ENCODE measurements around the gene PLA2G4B. TPM values are rescaled to one million over a fixed set of nuclear protein-coding genes. Genes with fewer than 3 reads are reported as not detected.

PLA2G4B gene
- total and polyA plus RNA-seq, 9 of the 15 experiments (the other 6 are each of a cell fraction or from before 2014, with no cell fraction given): 0.07 to 6.1 (median 2.8) TPM

GRCh38 chr15:41879321-41879845 lies 40.7 kb downstream of the PLA2G4B start:
- Histone ChIP-seq H2AFZ (ENCODE audit: low read depth, low read length) (no peak overlapping the region), H3K4me2 (ENCODE audit: insufficient read depth, low read length) (no peak overlapping the region), H3K4me1 (replicated peaks in 1 of 2; ENCODE audit: control insufficient read depth in 2 of 2, insufficient read depth in 2 of 2, low read length in 2 of 2) (peaks cover 2 to 39% of the 10 kb centered on the region in 2 experiments; a peak in 3 of 5 replicates), H3K9ac (ENCODE audit: insufficient read depth in 1 of 2, low read depth in 2 of 2, low read length in 2 of 2) (peak overlapping the region in 1 of 2 experiments; percentile 17; a peak in 1 of 4 replicates), H4K20me1 (replicated peaks; ENCODE audit: control insufficient read depth, insufficient read depth, low read length) (peaks cover 16% of the 10 kb centered on the region; the same call in 1 of the 2 replicates), H3K79me2 (ENCODE audit: control insufficient read depth, insufficient read depth, low read length) (no peaks in the 10 kb centered on the region), H3K9me1 (ENCODE audit: control insufficient read depth, insufficient read depth, low read length) (no peaks in the 10 kb centered on the region), H3K4me3 (no peak overlapping the region), H3K27me3 (ENCODE audit: control insufficient read depth in 2 of 2, insufficient read depth in 2 of 2, low read length in 2 of 2) (peaks cover 34 to 84% of the 10 kb centered on the region in 2 experiments; a peak in 4 of 5 replicates), H3K27ac (ENCODE audit: extremely low read depth, low read depth, low read length) (no peak overlapping the region), H3K9me3 (replicated peaks; ENCODE audit: control insufficient read depth, insufficient read depth, low read depth, low read length) (no peaks in the 10 kb centered on the region), H3K36me3 (ENCODE audit: control insufficient read depth, insufficient read depth, low read length) (no peaks in the 10 kb centered on the region)
- no peak for DNase-seq (ENCODE audit: extremely low read depth in 1 of 4, low spot score in 3 of 4)
- CTCF ChIA-PET (ENCODE audit: low intra/inter-chr PET ratio): no interaction called here
- no peak for TF ChIP-seq SMARCA5 (IDR thresholded peaks at IDR 0.05)
- TF ChIP-seq USF2 (CRISPR knock-in tag; IDR thresholded peaks at IDR 0.05): 0 out of 2 replicates have a peak, but pooled peaks have one; percentile 15
- FAIRE-seq: no peak
- POLR2A ChIA-PET: interaction anchor here (0.7 kb wide), 1 partner anchor 9 kb away, joined by 3 read pairs; no protein-coding TSS in a partner anchor
- 7% methylated on average over 10 of the region's 10 CpGs for WGBS (ENCODE audit: insufficient coverage, low coverage, missing lambda C conversion rate)
- no peak for ATAC-seq
- no TSS peak for BruUV-seq (replicated peaks)
- intact Hi-C loops (cut with micrococcal nuclease): no loop called here
- in situ Hi-C loops (cut with MboI): no loop called here

GRCh38 chr15:41880156-41880877 lies 41.7 kb downstream of the PLA2G4B start:
- no TSS peak for BruUV-seq (replicated peaks)
- ATAC-seq (no peak), DNase-seq (ENCODE audit: extremely low read depth in 1 of 4, low spot score in 3 of 4) (no peak), FAIRE-seq (no peak)
- Histone ChIP-seq H3K27me3 (ENCODE audit: control insufficient read depth in 2 of 2, insufficient read depth in 2 of 2, low read length in 2 of 2) (peaks cover 28 to 78% of the 10 kb centered on the region in 2 experiments; a peak in 4 of 5 replicates), H3K9me1 (ENCODE audit: control insufficient read depth, insufficient read depth, low read length) (no peaks in the 10 kb centered on the region), H3K79me2 (ENCODE audit: control insufficient read depth, insufficient read depth, low read length) (no peaks in the 10 kb centered on the region), H3K9ac (ENCODE audit: insufficient read depth in 1 of 2, low read depth in 2 of 2, low read length in 2 of 2) (no peak overlapping the region), H3K27ac (ENCODE audit: extremely low read depth, low read depth, low read length) (no peak overlapping the region), H3K4me2 (ENCODE audit: insufficient read depth, low read length) (no peak overlapping the region), H3K36me3 (ENCODE audit: control insufficient read depth, insufficient read depth, low read length) (no peaks in the 10 kb centered on the region), H4K20me1 (replicated peaks; ENCODE audit: control insufficient read depth, insufficient read depth, low read length) (peaks cover 13% of the 10 kb centered on the region; the same call in 1 of the 2 replicates), H2AFZ (ENCODE audit: low read depth, low read length) (no peak overlapping the region), H3K4me3 (no peak overlapping the region), H3K4me1 (replicated peaks in 1 of 2; ENCODE audit: control insufficient read depth in 2 of 2, insufficient read depth in 2 of 2, low read length in 2 of 2) (peaks cover 2 to 37% of the 10 kb centered on the region in 2 experiments; a peak in 3 of 5 replicates), H3K9me3 (replicated peaks; ENCODE audit: control insufficient read depth, insufficient read depth, low read depth, low read length) (no peaks in the 10 kb centered on the region)
- ChIA-PET POLR2A (interaction anchor here (0.7 kb wide), 1 partner anchor 10 kb away, joined by 3 read pairs; no protein-coding TSS in a partner anchor), CTCF (ENCODE audit: low intra/inter-chr PET ratio) (no interaction called here)
- intact Hi-C loops (cut with micrococcal nuclease): no loop called here
- in situ Hi-C loops (cut with MboI): no loop called here
- WGBS (ENCODE audit: insufficient coverage, low coverage, missing lambda C conversion rate): 10% methylated on average over 7 of the region's 10 CpGs
- TF ChIP-seq HLTF (IDR thresholded peaks at IDR 0.05) (no peak), HDGF (IDR thresholded peaks at IDR 0.05) (no peak), ZNF655 (CRISPR knock-in tag; IDR thresholded peaks at IDR 0.05) (no peak), RNF2 (IDR thresholded peaks at IDR 0.05) (no peak), KDM4B (IDR thresholded peaks at IDR 0.05; ENCODE audit: borderline replicate concordance in 2 of 2, low read depth in 1 of 2) (no peak), CHD2 (IDR thresholded peaks at IDR 0.05; ENCODE audit: low read depth, low read length) (no peak), ZBTB8A (IDR thresholded peaks at IDR 0.05; ENCODE audit: partially characterized antibody) (no peak), ZNF507 (tag; conservative IDR thresholded peaks at IDR 0.05) (no peak), CBX5 (IDR thresholded peaks at IDR 0.05; ENCODE audit: borderline replicate concordance, low read depth) (no peak), SIN3B (IDR thresholded peaks at IDR 0.05; ENCODE audit: low read depth) (no peak)

Data from K562 (cell line).